DMS114 treated with DMSO at 0.1 percent for 48 hours (cell line): ENCODE measurements around the gene ZNF496.
"Not testable (repeated sequence)": the region's sequence is repeated elsewhere in the genome, so short reads cannot be mapped to it uniquely, and the experiment has no call there.

ENCODE experiments used
- DNase-seq: peaks from one replicate; lab custom pipeline; 2025; ENCODE audit not compliant: unreplicated experiment; lab: John Stamatoyannopoulos, UW

ZNF496 gene

GRCh38 chr1:247360116-247360898, 28.6 kb upstream of the ZNF496 start:
- no peak for DNase-seq

GRCh38 chr1:247359559-247359958, 27.9 kb upstream of the ZNF496 start:
- no peak for DNase-seq

- no peak for DNase-seq
Measured at GRCh38 chr1:247358920-247359319, 27.3 kb upstream of the ZNF496 start.

- DNase-seq: no peak
Measured at GRCh38 chr1:247357781-247358211, 26.1 kb upstream of the ZNF496 start.

- no peak for DNase-seq
Measured at GRCh38 chr1:247357052-247357780, 25.5 kb upstream of the ZNF496 start.

- not testable (repeated sequence) for DNase-seq
Measured at GRCh38 chr1:247355160-247355559, 23.5 kb upstream of the ZNF496 start.

- no peak for DNase-seq
Measured at GRCh38 chr1:247352175-247352574, 20.5 kb upstream of the ZNF496 start.

GRCh38 chr1:247350587-247350986, 18.9 kb upstream of the ZNF496 start:
- DNase-seq: no peak

- no peak for DNase-seq
Measured at GRCh38 chr1:247347477-247348222, 16.0 kb upstream of the ZNF496 start.

- no peak for DNase-seq
Measured at GRCh38 chr1:247345881-247346280, 14.2 kb upstream of the ZNF496 start.

GRCh38 chr1:247343801-247344200, 12.1 kb upstream of the ZNF496 start:
- DNase-seq: no peak

GRCh38 chr1:247338723-247339275, 7.1 kb upstream of the ZNF496 start:
- DNase-seq: no peak

GRCh38 chr1:247337961-247338360, 6.3 kb upstream of the ZNF496 start:
- no peak for DNase-seq

GRCh38 chr1:247337250-247337746, 5.6 kb upstream of the ZNF496 start:
- DNase-seq: no peak

GRCh38 chr1:247336390-247336789, 4.7 kb upstream of the ZNF496 start:
- no peak for DNase-seq

- DNase-seq: no peak
Measured at GRCh38 chr1:247335882-247336281, 4.2 kb upstream of the ZNF496 start.

GRCh38 chr1:247334378-247335133, 2.9 kb upstream of the ZNF496 start:
- no peak for DNase-seq

- no peak for DNase-seq
Measured at GRCh38 chr1:247332623-247333361, 1.1 kb upstream of the ZNF496 start.

GRCh38 chr1:247332215-247332622, 552 bp upstream of the ZNF496 start:
- no peak for DNase-seq

- no peak for DNase-seq
Measured at GRCh38 chr1:247331172-247331524, 519 bp downstream of the ZNF496 start.
